Fibroblast of skin of left biceps (primary cell): ENCODE results near the gene LAMA1.

Experiments used
- DNase-seq, 2 experiments: peaks; one replicate each; pipeline ENCODE4 v3.0.0-alpha.2; 2013; ENCODE audit warnings: low read depth in 2 of 2

Gene LAMA1

GRCh38 chr18:6983366-6983765, 134.2 kb downstream of the LAMA1 start:
- DNase-seq, result no peak

- DNase-seq, result no peak
These were observed 135.2 kb downstream of the LAMA1 start for GRCh38 chr18:6982398-6982797.

GRCh38 chr18:6980363-6980762, 137.2 kb downstream of the LAMA1 start:
- no peak for DNase-seq

- DNase-seq, result no peak
These were observed 137.6 kb downstream of the LAMA1 start for GRCh38 chr18:6979954-6980353.

- DNase-seq, result no peak
These were observed 140.7 kb downstream of the LAMA1 start for GRCh38 chr18:6976935-6977334.

- no peak for DNase-seq
These were observed 142.5 kb downstream of the LAMA1 start for GRCh38 chr18:6975084-6975483.

GRCh38 chr18:6971823-6972478, 145.6 kb downstream of the LAMA1 start:
- DNase-seq, result no peak

- no peak for DNase-seq
These were observed 154.0 kb downstream of the LAMA1 start for GRCh38 chr18:6963452-6964097.

GRCh38 chr18:6962571-6963451, 154.8 kb downstream of the LAMA1 start:
- DNase-seq, result no peak

- DNase-seq, result no peak
These were observed 156.3 kb downstream of the LAMA1 start for GRCh38 chr18:6961331-6961730.

GRCh38 chr18:6960656-6961055, 156.9 kb downstream of the LAMA1 start:
- peak; percentile 5 to 7 for DNase-seq

- DNase-seq, result no peak
These were observed 157.5 kb downstream of the LAMA1 start for GRCh38 chr18:6960124-6960523.

- no peak for DNase-seq
These were observed 158.5 kb downstream of the LAMA1 start for GRCh38 chr18:6959110-6959509.

- DNase-seq, result no peak
These were observed 160.6 kb downstream of the LAMA1 start for GRCh38 chr18:6956999-6957398.

GRCh38 chr18:6956495-6956894, 161.1 kb downstream of the LAMA1 start:
- DNase-seq, result no peak

- no peak for DNase-seq
These were observed 162.3 kb downstream of the LAMA1 start for GRCh38 chr18:6955304-6955703.

- DNase-seq, result no peak
These were observed 163.1 kb downstream of the LAMA1 start for GRCh38 chr18:6954501-6954900.

- DNase-seq, result no peak
These were observed 166.1 kb downstream of the LAMA1 start for GRCh38 chr18:6951336-6952090.

GRCh38 chr18:6950641-6951040, 167.0 kb downstream of the LAMA1 start:
- no peak for DNase-seq

- no peak for DNase-seq
These were observed 167.6 kb downstream of the LAMA1 start for GRCh38 chr18:6949800-6950586.
